ACC112 (cell line): ENCODE measurements around the gene CACNB3.
"Not testable (repeated sequence)": the region's sequence is repeated elsewhere in the genome, so short reads cannot be mapped to it uniquely, and the experiment has no call there.

Source experiments
- H2AFZ ChIP-seq: fragments of 200-600 bp; sonication (generic); one replicate; pipeline ENCODE4 v1.6.0; 2017; ENCODE audit warnings: antibody characterized with exemption, low read length; ENCODE audit not compliant: unreplicated experiment
- H3K27ac ChIP-seq: fragments of 200-600 bp; sonication (generic); 2 replicates; pipeline ENCODE4 v1.5.1; 2014; ENCODE audit warnings: low read depth, mild to moderate bottlenecking, antibody characterized with exemption, low read length, moderate library complexity
- H3K27me3 ChIP-seq: fragments of 200-600 bp; sonication (generic); 2 replicates; pipeline ENCODE4 v1.6.1; 2014; ENCODE audit warnings: mild to moderate bottlenecking, antibody characterized with exemption, low read length, moderate library complexity, mixed read lengths; ENCODE audit not compliant: insufficient read depth
- H3K36me3 ChIP-seq: fragments of 200-600 bp; sonication (generic); 2 replicates; pipeline ENCODE4 v1.6.1; 2016; ENCODE audit warnings: mild to moderate bottlenecking, antibody characterized with exemption, low read length, moderate library complexity, mixed read lengths; ENCODE audit not compliant: insufficient read depth
- H3K4me1 ChIP-seq: fragments of 200-600 bp; sonication (generic); one replicate; pipeline ENCODE4 v1.6.1; 2016; ENCODE audit warnings: low read length, mixed read lengths; ENCODE audit not compliant: insufficient read depth, unreplicated experiment, control insufficient read depth
- H3K4me3 ChIP-seq: fragments of 200-600 bp; sonication (generic); 2 replicates; pipeline ENCODE4 v1.5.1; 2014; ENCODE audit warnings: mild to moderate bottlenecking, low read depth, low read length
- H3K79me2 ChIP-seq: fragments of 200-600 bp; sonication (generic); one replicate; pipeline ENCODE4 v1.6.0; 2016; ENCODE audit warnings: low read length; ENCODE audit not compliant: control insufficient read depth, unreplicated experiment, insufficient read depth

Gene CACNB3

DNA sequence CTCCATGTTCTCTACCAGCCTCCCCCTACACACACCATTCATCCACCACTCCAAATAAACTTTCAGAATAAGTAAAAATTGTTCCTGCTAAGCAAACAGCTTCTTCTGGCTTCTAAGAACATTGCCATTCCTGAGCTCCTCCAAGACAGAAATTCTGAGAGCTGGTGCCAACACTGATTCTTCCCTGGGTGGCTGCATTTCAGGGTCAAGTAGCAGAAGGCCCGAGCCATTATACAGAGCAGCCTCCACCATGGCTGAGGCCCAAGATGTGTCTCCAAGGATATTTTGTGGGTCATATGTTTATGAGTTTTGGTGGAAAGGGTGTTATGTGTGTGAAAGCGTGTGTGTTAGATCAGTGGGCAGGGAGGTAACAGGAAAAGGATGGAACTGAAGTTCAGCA lies 50.9 kb downstream of the CACNB3 start:
- no peak overlapping the region for H3K4me3 ChIP-seq
- peaks cover 12% of the 10 kb centered on the region for H3K27me3 ChIP-seq
- H3K4me1 ChIP-seq = no peaks in the 10 kb centered on the region
- H3K27ac ChIP-seq = no peak overlapping the region
- H3K79me2 ChIP-seq = no peaks in the 10 kb centered on the region
- H2AFZ ChIP-seq = no peak overlapping the region
- no peaks in the 10 kb centered on the region for H3K36me3 ChIP-seq

DNA sequence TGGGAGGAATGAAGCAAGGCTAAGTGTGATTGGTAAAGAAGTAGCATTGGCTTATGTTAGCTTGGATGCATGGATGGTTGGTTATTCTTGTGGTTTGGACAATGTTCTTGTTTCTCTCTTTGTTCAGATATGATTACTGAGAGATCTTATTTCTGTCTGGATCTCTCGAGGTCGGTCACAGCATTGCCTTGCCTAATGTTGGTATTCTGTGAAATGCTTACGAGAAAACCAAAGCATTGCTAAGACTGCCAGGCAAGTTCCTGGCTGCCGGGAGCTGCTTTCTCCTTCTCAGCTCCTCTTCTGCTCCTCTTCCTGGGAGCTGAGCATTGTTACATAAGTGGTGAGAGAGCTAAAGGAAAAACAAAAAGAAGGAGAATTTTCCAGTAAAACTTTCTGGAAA lies 54.8 kb downstream of the CACNB3 start:
- Histone ChIP-seq H2AFZ (no peak overlapping the region), H3K4me1 (no peaks in the 10 kb centered on the region), H3K27me3 (no peaks in the 10 kb centered on the region), H3K79me2 (no peaks in the 10 kb centered on the region), H3K27ac (no peak overlapping the region), H3K36me3 (no peaks in the 10 kb centered on the region), H3K4me3 (no peak overlapping the region)

DNA sequence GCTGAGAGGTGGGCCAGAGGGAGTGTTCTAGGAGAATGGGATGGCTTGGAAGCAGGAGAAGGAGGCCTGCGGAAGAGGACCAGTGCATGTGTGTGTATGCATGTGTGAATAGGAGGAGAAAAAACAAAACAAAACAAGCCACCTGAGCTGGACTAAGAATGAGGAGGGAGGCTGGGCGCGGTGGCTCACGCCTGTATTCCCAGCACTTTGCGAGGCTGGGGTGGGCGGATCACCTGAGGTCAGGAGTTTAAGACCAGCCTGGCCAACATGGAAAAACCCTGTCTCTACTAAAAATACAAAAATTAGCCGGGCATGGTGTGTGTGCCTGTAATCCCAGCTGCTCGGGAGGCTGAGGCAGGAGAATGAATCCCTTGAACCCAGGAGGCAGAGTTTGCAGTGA lies 55.2 kb downstream of the CACNB3 start:
- H2AFZ ChIP-seq, H3K79me2 ChIP-seq, H3K4me1 ChIP-seq, H3K27me3 ChIP-seq, H3K4me3 ChIP-seq, H3K27ac ChIP-seq, H3K36me3 ChIP-seq: not testable (repeated sequence)

DNA sequence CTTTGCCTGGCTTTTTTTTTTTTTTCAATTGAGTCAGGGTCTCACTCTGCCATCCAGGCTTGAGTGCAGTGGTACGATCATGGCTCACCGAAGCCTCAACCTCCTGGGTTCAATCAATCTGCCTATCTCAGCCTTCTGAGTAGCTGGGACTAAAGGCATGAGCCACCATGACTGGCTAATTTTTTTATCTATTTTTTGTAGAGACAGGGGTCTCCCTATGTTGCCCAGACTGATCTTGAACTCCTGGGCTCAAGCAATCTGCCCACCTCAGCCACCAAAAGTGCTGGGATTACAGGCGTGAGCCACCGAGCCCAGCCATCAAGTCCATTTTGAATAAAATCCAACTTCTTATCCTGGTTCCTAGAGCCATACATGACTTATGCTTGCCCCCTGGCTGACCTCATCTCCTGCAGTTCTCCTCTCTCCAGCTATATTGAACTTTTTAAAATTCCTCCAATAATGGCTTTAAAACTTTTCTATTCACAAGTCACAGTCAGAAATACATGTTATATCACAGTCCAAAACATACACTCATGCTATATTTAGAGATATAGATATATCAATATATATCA lies 57.7 kb downstream of the CACNB3 start:
- no peaks in the 10 kb centered on the region for H3K79me2 ChIP-seq
- H2AFZ ChIP-seq = no peak overlapping the region
- H3K4me1 ChIP-seq = no peaks in the 10 kb centered on the region
- H3K27ac ChIP-seq = no peak overlapping the region
- no peak overlapping the region for H3K4me3 ChIP-seq
- H3K27me3 ChIP-seq = peaks cover 11% of the 10 kb centered on the region
- H3K36me3 ChIP-seq = no peaks in the 10 kb centered on the region
